Fibroblast of the aortic adventitia (primary cell): ENCODE measurements around the gene SLC13A1. TPM values are rescaled to one million over a fixed set of nuclear protein-coding genes. Genes with fewer than 3 reads are reported as not detected.
A peak's percentile ranks its signal among the peaks of the same experiment; 100 is the strongest.

Experiments used
- DNase-seq: peaks from one replicate; pipeline ENCODE4 v3.0.0-alpha.2; 2010; ENCODE audit warnings: low read depth
- H3K4me3 ChIP-seq: 2 replicates; pipeline ENCODE4 v1.5.1; 2011; ENCODE audit warnings: low read depth, mild to moderate bottlenecking, control low read depth, low read length, moderate library complexity
- total RNA-seq: library from RNA; depleted of rRNA; stranded (reverse); fragments of >200 nt; gene quantifications from 2 replicates; pipeline ENCODE4 v1.2.3, GENCODE V29; 2012; ENCODE audit warnings: low replicate concordance
- TF ChIP-seq, protein P1 (sequence below): IDR thresholded peaks from 2 replicates; pipeline ENCODE4 v1.5.1; 2011; ENCODE audit warnings: mild to moderate bottlenecking, low read length, control low read depth, inconsistent platforms; ENCODE audit not compliant: insufficient read depth

SLC13A1 gene
- total RNA-seq, 1 donor = not detected

DNA sequence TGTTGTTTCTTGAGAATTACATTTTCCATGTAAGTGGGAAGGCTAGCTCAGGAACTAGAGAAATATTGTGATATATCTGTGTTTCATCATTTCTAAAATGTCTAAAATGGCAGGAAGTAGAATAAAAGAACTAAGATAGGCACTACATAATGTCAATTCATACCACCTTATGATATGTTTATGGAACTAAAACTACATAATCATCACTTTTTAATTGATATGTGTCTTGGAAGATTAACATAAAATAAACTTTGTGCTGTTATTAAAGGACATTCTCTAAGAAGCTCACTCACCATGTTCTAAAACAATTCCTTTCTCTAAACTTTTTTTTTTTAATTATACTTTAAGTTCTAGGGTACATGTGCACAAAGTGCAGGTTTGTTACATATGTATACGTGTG, 120.7 kb downstream of the SLC13A1 start:
- no peak for DNase-seq
- H3K4me3 ChIP-seq = no peak overlapping the region
- TF ChIP-seq, protein P1, sequence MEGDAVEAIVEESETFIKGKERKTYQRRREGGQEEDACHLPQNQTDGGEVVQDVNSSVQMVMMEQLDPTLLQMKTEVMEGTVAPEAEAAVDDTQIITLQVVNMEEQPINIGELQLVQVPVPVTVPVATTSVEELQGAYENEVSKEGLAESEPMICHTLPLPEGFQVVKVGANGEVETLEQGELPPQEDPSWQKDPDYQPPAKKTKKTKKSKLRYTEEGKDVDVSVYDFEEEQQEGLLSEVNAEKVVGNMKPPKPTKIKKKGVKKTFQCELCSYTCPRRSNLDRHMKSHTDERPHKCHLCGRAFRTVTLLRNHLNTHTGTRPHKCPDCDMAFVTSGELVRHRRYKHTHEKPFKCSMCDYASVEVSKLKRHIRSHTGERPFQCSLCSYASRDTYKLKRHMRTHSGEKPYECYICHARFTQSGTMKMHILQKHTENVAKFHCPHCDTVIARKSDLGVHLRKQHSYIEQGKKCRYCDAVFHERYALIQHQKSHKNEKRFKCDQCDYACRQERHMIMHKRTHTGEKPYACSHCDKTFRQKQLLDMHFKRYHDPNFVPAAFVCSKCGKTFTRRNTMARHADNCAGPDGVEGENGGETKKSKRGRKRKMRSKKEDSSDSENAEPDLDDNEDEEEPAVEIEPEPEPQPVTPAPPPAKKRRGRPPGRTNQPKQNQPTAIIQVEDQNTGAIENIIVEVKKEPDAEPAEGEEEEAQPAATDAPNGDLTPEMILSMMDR = no peak

DNA sequence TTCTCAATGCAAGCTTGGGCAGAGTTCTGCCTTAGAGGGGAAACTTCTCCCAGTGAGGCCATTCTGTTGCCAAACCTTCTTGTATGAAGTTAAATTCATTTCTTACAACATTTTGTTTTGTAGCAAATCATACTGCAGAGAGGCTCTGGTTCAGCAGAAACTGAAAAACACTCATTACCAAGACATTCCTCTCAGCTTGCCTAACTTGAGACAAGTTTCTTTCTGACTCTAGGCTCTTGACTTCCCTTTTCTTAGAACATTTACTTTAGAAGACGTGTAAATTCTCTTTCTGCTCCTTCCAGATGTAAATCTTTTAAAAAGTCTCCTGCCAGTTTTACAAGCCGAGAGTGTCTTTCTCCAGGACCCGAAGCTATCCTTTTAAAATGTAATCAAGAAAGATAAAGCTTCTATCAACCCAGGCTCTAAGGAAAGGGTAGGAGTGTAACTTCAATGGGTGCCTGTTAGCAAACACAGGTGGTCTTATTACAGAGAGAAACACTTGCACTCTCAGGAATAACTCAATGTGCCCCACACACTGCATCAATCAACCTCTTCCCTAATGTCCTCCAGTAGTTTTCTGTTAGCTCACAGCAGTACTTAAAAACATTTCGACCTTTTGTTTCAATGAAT, 123.8 kb downstream of the SLC13A1 start:
- H3K4me3 ChIP-seq = no peak overlapping the region
- DNase-seq = no peak
- TF ChIP-seq, protein P1 = no peak

DNA sequence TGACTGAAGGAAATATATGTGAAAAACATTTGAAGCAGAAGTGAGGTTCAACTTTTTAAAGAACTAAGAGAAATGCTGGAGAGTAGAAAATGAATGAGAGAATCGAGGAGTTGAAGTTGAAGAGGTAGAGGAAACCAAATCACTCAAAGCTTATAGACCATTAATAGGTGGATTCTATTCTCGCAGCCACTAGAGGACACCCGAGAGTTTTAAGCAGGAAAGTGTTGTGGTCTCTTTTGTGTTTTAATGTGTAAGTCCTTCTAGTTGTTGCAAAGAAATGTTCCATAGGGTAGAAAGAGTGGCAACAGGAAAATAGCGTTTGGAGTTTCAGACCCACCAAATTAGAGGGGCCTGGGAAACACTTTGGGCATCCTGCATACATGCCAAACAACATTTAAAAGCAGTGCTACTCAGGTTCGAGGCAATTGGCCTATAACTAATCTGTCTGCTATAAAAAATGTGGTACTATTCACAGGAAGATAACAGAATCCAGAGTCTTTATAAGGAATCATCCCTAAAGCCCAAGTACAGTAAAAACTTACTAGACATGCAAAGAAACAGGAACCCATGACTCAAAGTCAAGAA, 129.0 kb downstream of the SLC13A1 start:
- H3K4me3 ChIP-seq = no peak overlapping the region
- DNase-seq = peak; percentile 16
- TF ChIP-seq, protein P1 = peak; percentile 45

DNA sequence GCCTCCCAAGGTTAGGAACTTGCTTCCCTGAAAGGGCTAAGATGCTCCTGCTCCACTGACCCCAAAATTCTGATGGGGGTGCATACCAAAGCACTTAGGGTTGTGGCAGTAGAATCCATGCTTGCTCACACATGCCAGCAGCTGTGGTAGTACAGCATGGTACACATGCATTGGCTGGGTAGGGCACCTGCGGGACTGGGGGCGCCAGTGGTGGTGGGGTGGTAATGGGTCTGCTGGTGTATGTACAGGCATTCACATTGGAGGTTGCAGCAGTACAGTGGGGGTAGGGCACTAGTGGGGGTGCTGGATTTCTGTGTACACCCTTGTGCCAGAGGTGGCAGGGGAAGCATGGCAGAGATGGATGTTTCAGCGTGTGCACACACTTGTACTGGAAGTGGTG, 132.0 kb downstream of the SLC13A1 start:
- no peak for DNase-seq
- no peak overlapping the region for H3K4me3 ChIP-seq
- TF ChIP-seq, protein P1 = no peak

Other genes starting within 250 kb of the SLC13A1 start
- not detected in 2 replicates for gene TAS2R16, start 204.3 kb downstream of the SLC13A1 start, total RNA-seq